Suprapubic skin (tissue), 4 donors: Measurements from ENCODE around the gene SGO2. TPM values are rescaled to one million over a fixed set of nuclear protein-coding genes. Genes with fewer than 3 reads are reported as not detected.

Experiments used
- DNase-seq, 2 donors: peaks; one replicate each; pipeline ENCODE4 v3.0.0-alpha.2; 2019; ENCODE audit warnings: low spot score in 2 of 2
- H3K27ac ChIP-seq: fragments of 200-600 bp; sonication (generic); one replicate; pipeline ENCODE4 v1.5.1; 2019
- H3K27me3 ChIP-seq: fragments of 200-600 bp; sonication (generic); one replicate; pipeline ENCODE4 v1.5.1; 2019
- H3K36me3 ChIP-seq: fragments of 200-600 bp; sonication (generic); one replicate; pipeline ENCODE4 v1.5.1; 2019
- H3K4me1 ChIP-seq: fragments of 200-600 bp; sonication (generic); one replicate; pipeline ENCODE4 v1.5.1; 2019
- H3K4me3 ChIP-seq: fragments of 200-600 bp; sonication (generic); one replicate; pipeline ENCODE4 v1.5.1; 2019; ENCODE audit warnings: mild to moderate bottlenecking
- H3K9me3 ChIP-seq: fragments of 200-600 bp; sonication (generic); one replicate; pipeline ENCODE4 v1.5.1; 2019
- CTCF ChIP-seq, 2 donors: fragments of 200-600 bp in 1 of 2; fragments of 450-650 bp in 1 of 2; sonication (generic) in 1 of 2; IDR thresholded peaks; one replicate each; pipeline ENCODE4 v1.5.1; 2016 to 2019; ENCODE audit warnings: antibody characterized with exemption in 2 of 2, mild to moderate bottlenecking in 1 of 2, moderate library complexity in 1 of 2
- EP300 ChIP-seq: sonication (generic); formaldehyde crosslinking; IDR thresholded peaks from one replicate; pipeline ENCODE4 v1.6.1; 2017; ENCODE audit warnings: antibody characterized with exemption
- POLR2A ChIP-seq, 2 donors: fragments of 450-650 bp; IDR thresholded peaks; one replicate each; pipeline ENCODE4 v1.6.1; 2017; ENCODE audit warnings: antibody characterized with exemption in 2 of 2, mild to moderate bottlenecking in 2 of 2, moderate library complexity in 2 of 2
- POLR2AphosphoS5 ChIP-seq, 3 donors: sonication (generic); formaldehyde crosslinking; IDR thresholded peaks; one replicate each; pipeline ENCODE4 v1.6.1; 2017; ENCODE audit warnings: antibody characterized with exemption in 3 of 3
- WGBS: methylation state at CpG from one replicate; pipeline ENCODE4 v1.1.5; 2018; 5-methylcytosine and 5-hydroxymethylcytosine counted together
- total RNA-seq, 4 donors: library from RNA; depleted of rRNA; stranded (reverse); fragments of >200 nt; gene quantifications; one replicate each; pipeline ENCODE4 v1.1.0, GENCODE V29; 2016

Gene SGO2
- total RNA-seq, 4 donors from 2014 or later = 2.0 to 3.5 (median 2.8) TPM

- no peaks in the 10 kb centered on the region for H3K36me3 ChIP-seq
- no peak for TF ChIP-seq EP300
- TF ChIP-seq POLR2A (IDR thresholded peaks at IDR 0.05) = no peak
- no peak for TF ChIP-seq CTCF (IDR thresholded peaks at IDR 0.05)
- no peak for TF ChIP-seq POLR2AphosphoS5 (IDR thresholded peaks at IDR 0.05)
- H3K27ac ChIP-seq = no peak overlapping the region
- H3K27me3 ChIP-seq = no peaks in the 10 kb centered on the region
- peaks cover 8% of the 10 kb centered on the region for H3K4me1 ChIP-seq
- WGBS = 88% methylated on average over 5 of the region's 5 CpGs
- DNase-seq = no peak
- no peaks in the 10 kb centered on the region for H3K9me3 ChIP-seq
- no peak overlapping the region for H3K4me3 ChIP-seq
Measured at GRCh38 chr2:200591308-200591707, 65.3 kb downstream of the SGO2 start.

DNA sequence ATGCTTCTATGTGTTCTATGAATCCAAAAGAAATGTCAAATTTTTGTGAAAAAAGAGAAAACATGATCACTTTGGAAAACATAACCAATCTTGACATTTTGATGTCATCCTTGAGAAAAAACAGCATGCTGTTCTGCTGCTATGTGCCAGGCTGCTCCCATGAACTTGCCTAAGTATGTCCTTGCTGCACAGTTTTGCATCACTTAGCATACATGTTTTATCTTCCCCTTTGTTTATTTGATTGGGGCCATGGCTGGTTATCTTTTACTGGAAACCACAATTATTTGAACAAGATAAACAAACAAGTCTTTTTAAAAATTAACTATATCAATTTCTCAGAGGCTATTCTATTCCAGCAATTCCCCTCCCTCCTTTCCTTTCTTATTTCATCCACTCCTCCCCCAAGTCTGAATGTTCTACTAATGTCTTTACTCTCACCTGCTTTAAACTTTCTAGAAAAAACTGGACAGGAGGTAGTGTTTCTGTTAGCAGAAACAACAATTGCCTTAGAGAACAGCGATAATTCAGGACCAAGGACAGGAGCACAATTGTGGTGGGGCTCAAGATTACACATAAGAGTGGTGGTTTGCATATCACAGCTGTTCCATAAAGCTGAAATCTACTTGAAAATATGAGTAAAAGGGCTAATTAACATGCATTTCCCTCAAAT lies 66.5 kb downstream of the SGO2 start:
- TF ChIP-seq POLR2AphosphoS5 (IDR thresholded peaks at IDR 0.05) (no peak), POLR2A (IDR thresholded peaks at IDR 0.05) (no peak), EP300 (no peak), CTCF (IDR thresholded peaks at IDR 0.05) (no peak)
- no peak overlapping the region for H3K27ac ChIP-seq
- H3K36me3 ChIP-seq = no peaks in the 10 kb centered on the region
- H3K4me3 ChIP-seq = no peak overlapping the region
- DNase-seq = no peak
- no peaks in the 10 kb centered on the region for H3K27me3 ChIP-seq
- peaks cover 8% of the 10 kb centered on the region for H3K4me1 ChIP-seq
- 78% methylated on average over 1 of the region's 1 CpG for WGBS
- no peaks in the 10 kb centered on the region for H3K9me3 ChIP-seq

DNA sequence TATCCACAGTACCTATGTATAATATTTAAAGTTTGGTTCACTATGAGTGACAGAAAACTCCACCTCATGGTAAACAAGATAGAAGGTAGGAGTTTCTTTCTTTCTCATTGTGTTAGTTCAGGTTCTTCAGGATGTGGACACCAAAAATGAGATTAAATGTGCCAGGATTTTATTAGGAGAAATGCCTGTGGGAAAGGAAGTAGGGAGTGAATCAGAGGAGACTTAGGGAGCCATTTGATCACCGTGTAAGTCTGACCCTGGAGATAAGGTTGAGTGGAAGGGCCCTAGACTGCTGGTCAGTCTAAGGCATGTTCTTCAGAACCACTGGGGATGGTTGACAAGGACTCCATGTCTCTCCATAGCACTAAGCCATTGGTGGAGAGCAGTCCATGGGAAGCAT lies 67.9 kb downstream of the SGO2 start:
- Histone ChIP-seq H3K36me3 (peaks cover 2% of the 10 kb centered on the region), H3K4me1 (peaks cover 8% of the 10 kb centered on the region), H3K27ac (no peak overlapping the region), H3K4me3 (no peak overlapping the region), H3K27me3 (no peaks in the 10 kb centered on the region), H3K9me3 (no peaks in the 10 kb centered on the region)
- no peak for DNase-seq
- no peak for TF ChIP-seq EP300
- no peak for TF ChIP-seq POLR2A (IDR thresholded peaks at IDR 0.05)
- TF ChIP-seq CTCF (IDR thresholded peaks at IDR 0.05) = no peak
- no peak for TF ChIP-seq POLR2AphosphoS5 (IDR thresholded peaks at IDR 0.05)
- 64% methylated on average over 1 of the region's 1 CpG for WGBS

DNA sequence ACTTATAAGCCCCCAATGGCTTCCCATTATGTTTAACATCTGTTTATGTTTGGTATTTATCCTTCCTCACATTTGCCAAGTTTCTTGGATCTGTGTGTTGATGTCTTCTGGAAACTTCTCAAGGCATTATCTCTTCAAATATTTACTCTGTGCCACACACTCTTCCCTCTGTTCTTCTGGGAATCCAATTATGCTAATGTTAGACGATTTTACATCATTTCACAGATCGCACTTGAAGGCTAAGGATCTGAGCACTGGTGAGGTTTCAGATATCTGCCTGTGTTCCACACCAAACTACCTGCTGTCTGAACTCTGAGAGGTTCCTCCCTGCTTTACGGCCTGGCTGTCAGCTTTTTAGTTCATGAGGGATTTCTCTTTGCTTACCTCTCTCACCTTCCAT lies 69.9 kb downstream of the SGO2 start:
- Histone ChIP-seq H3K4me3 (no peak overlapping the region), H3K4me1 (no peaks in the 10 kb centered on the region), H3K27me3 (no peaks in the 10 kb centered on the region), H3K36me3 (peaks cover 11% of the 10 kb centered on the region), H3K9me3 (no peaks in the 10 kb centered on the region), H3K27ac (no peak overlapping the region)
- no peak for DNase-seq
- TF ChIP-seq POLR2A (IDR thresholded peaks at IDR 0.05) = no peak
- WGBS = 95% methylated on average over 2 of the region's 3 CpGs

DNA sequence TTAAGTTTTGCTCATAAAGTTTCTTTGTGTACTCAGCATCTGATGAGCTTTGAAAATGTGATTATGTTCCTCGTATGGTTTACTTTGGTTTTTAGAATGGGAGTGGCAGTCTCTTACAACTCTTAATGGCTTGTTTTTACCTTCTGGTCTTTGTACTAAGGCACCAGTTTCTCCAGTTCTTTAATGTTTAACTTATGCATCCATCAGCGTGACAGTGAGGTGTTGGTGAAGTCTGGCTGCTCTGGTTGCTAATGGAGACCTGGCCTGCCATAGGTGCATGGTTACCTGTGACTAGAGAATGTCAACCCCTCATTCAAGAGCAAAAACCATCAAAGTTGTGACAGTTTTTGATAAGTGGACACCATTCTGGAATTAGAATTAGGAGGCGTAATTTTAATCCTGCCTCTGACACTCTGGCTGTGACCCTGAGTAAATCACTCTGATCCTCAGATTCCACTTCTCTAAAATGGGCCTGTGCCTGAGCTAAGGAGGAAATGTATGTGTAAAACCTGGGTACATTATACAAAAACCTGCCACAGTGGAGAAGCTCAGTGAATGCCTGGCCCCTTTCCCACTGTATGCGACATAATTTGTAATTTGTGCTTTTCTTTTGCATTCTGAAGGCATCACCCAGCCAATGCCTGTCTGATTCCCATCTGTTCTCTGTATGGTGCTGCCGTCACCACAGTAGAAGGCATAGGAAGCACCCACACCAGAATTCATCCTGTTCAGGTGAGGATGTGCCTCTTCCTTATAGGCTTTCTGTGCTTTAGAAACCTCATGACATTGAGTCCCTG lies 71.0 kb downstream of the SGO2 start:
- Histone ChIP-seq H3K4me3 (no peak overlapping the region), H3K36me3 (peaks cover 11% of the 10 kb centered on the region), H3K27ac (no peak overlapping the region), H3K9me3 (no peaks in the 10 kb centered on the region), H3K4me1 (no peaks in the 10 kb centered on the region), H3K27me3 (no peaks in the 10 kb centered on the region)
- no peak for DNase-seq
- TF ChIP-seq CTCF (IDR thresholded peaks at IDR 0.05) = no peak
- TF ChIP-seq POLR2A (IDR thresholded peaks at IDR 0.05) = no peak
- no peak for TF ChIP-seq EP300
- no peak for TF ChIP-seq POLR2AphosphoS5 (IDR thresholded peaks at IDR 0.05)
- WGBS = 83% methylated on average over 5 of the region's 5 CpGs
